Ovary (tissue), 9 donors: Measurements from ENCODE around the gene CYB5R3. TPM values are rescaled to one million over a fixed set of nuclear protein-coding genes. Genes with fewer than 3 reads are reported as not detected.

Experiments
- DNase-seq, 5 donors: peaks; one replicate each; pipeline ENCODE4 v3.0.0-alpha.2; 2019 to 2020
- H3K27ac ChIP-seq, 2 donors: fragments of 200-600 bp; one replicate each; pipeline versions ENCODE4 v1.5.1 to v1.8.0; 2019 to 2022
- H3K27me3 ChIP-seq: fragments of 200-600 bp; one replicate; pipeline ENCODE4 v1.8.0; 2022
- H3K36me3 ChIP-seq: fragments of 200-600 bp; sonication (generic); one replicate; pipeline ENCODE4 v1.5.1; 2019
- H3K4me1 ChIP-seq: one replicate; pipeline ENCODE4 v1.8.1; 2013; ENCODE audit warnings: mild to moderate bottlenecking, moderate library complexity; ENCODE audit not compliant: insufficient read depth
- H3K4me3 ChIP-seq: fragments of 200-600 bp; sonication (generic); one replicate; pipeline ENCODE4 v1.5.1; 2017
- H3K9me3 ChIP-seq, 2 donors: fragments of 200-600 bp in 1 of 2; sonication (generic) in 1 of 2; one replicate each; pipeline versions ENCODE4 v1.5.1 to v1.8.1; 2013 to 2019; ENCODE audit warnings: mild to moderate bottlenecking in 1 of 2, moderate library complexity in 1 of 2
- CTCF ChIP-seq, 3 donors: fragments of 450-650 bp in 2 of 3; fragments of 200-600 bp in 1 of 3; IDR thresholded peaks; one replicate each; pipeline versions ENCODE4 v1.5.1 to v1.8.0; 2016 to 2022; ENCODE audit warnings: antibody characterized with exemption in 3 of 3, mild to moderate bottlenecking in 1 of 3
- EP300 ChIP-seq: sonication (generic); formaldehyde crosslinking; IDR thresholded peaks from one replicate; pipeline ENCODE4 v1.6.1; 2017; ENCODE audit warnings: antibody characterized with exemption
- POLR2A ChIP-seq: fragments of 450-650 bp; IDR thresholded peaks from one replicate; pipeline ENCODE4 v1.6.1; 2017; ENCODE audit warnings: antibody characterized with exemption, mild to moderate bottlenecking, moderate library complexity
- WGBS, 3 donors: extraction: QIAGEN DNeasy Blood & Tissue Kit in 1 of 3; methylation state at CpG; one replicate each; pipeline versions ENCODE4 v1.1.5 to v1.1.7; 2013 to 2017; 5-methylcytosine and 5-hydroxymethylcytosine counted together
- intact Hi-C, 4 donors: fragments of 100-400 bp; cut with DNase I; formaldehyde crosslinking; loops; one replicate each; pipeline versions ENCODE4 v1.11.0 to v1.15.1; 2022 to 2023
- polyA plus RNA-seq, 2 donors: library from polyadenylated mRNA; stranded (reverse); fragments of 200-250 nt in 1 of 2; fragments of 350-450 nt in 1 of 2; fragmentation: Illumina TruSeq in 1 of 2; extraction: RNeasy Lipid Tissue Mini Kit (QIAGEN cat#74804) in 1 of 2; gene quantifications; one replicate each; pipeline ENCODE4 v1.2.3, GENCODE V29; 2013 to 2014
- total RNA-seq, 7 donors: library from RNA; depleted of rRNA in 2 of 7; stranded (reverse); fragments of >200 nt in 2 of 7; fragmentation: NEBNext Ultra II Directional in 3 of 7; extraction: Animal tissue kit (Norgen Biotek cat#: 25700) in 3 of 7; gene quantifications; one replicate each; pipeline versions ENCODE4 v1.1.0 to v1.2.4, GENCODE V29; 2016 to 2023
- donor health status: DM: no; HTN: no; CAD: no; lungs with moderate emphysema.
- donor health status: DM: no; HTN: no; CAD: no.
- donor health status: Bipolar disorder and iron deficiency.
- donor health status: DM: yes; HTN: yes; CAD: no.
- donor health status: DM: no; HTN: no; CAD: no.
- donor health status: DM: yes; HTN: yes; CAD: no.

The CYB5R3 gene
- total and polyA plus RNA-seq, 9 donors: 56.9 to 279 (median 228) TPM

GRCh38 chr22:42623756-42624441, 25.3 kb downstream of the CYB5R3 start:
- no peaks in the 10 kb centered on the region for H3K9me3 ChIP-seq
- no peaks in the 10 kb centered on the region for H3K27me3 ChIP-seq
- no peak overlapping the region for H3K4me3 ChIP-seq
- H3K4me1 ChIP-seq: no peaks in the 10 kb centered on the region
- no peak for DNase-seq
- intact Hi-C loops: no loop called here
- no peaks in the 10 kb centered on the region for H3K36me3 ChIP-seq
- TF ChIP-seq CTCF (IDR thresholded peaks at IDR 0.05) (no peak), EP300 (no peak), POLR2A (no peak)
- H3K27ac ChIP-seq: no peak overlapping the region
- 80 to 85% (median 81%) methylated on average over 29 of the region's 29 CpGs for WGBS, 3 donors

GRCh38 chr22:42623301-42623751, 25.9 kb downstream of the CYB5R3 start:
- Histone ChIP-seq H3K27ac (no peak overlapping the region), H3K4me1 (no peaks in the 10 kb centered on the region), H3K9me3 (no peaks in the 10 kb centered on the region), H3K27me3 (no peaks in the 10 kb centered on the region), H3K36me3 (no peaks in the 10 kb centered on the region), H3K4me3 (no peak overlapping the region)
- 79 to 83% (median 81%) methylated on average over 18 of the region's 18 CpGs for WGBS, 3 donors
- no peak for TF ChIP-seq CTCF (IDR thresholded peaks at IDR 0.05)
- no peak for TF ChIP-seq EP300
- TF ChIP-seq POLR2A: no peak
- DNase-seq: no peak
- intact Hi-C loops: no loop called here

- Histone ChIP-seq H3K36me3 (no peaks in the 10 kb centered on the region), H3K9me3 (no peaks in the 10 kb centered on the region), H3K4me1 (no peaks in the 10 kb centered on the region), H3K4me3 (no peak overlapping the region), H3K27me3 (no peaks in the 10 kb centered on the region), H3K27ac (no peak overlapping the region)
- 71 to 77% (median 76%) methylated on average over 20 of the region's 20 CpGs for WGBS, 3 donors
- intact Hi-C loops: no loop called here
- peak in 1 of 5 donors; percentile 50 for DNase-seq
- no peak for TF ChIP-seq POLR2A
- no peak for TF ChIP-seq CTCF (IDR thresholded peaks at IDR 0.05)
- no peak for TF ChIP-seq EP300
These were observed 27.0 kb downstream of the CYB5R3 start for GRCh38 chr22:42622061-42622710.

GRCh38 chr22:42621505-42622002, 27.6 kb downstream of the CYB5R3 start:
- Histone ChIP-seq H3K27me3 (no peaks in the 10 kb centered on the region), H3K4me3 (no peak overlapping the region), H3K27ac (no peak overlapping the region), H3K9me3 (no peaks in the 10 kb centered on the region), H3K4me1 (no peaks in the 10 kb centered on the region), H3K36me3 (no peaks in the 10 kb centered on the region)
- WGBS, 3 donors: 50 to 55% (median 54%) methylated on average over 11 of the region's 11 CpGs
- no peak for TF ChIP-seq POLR2A
- TF ChIP-seq EP300: no peak
- TF ChIP-seq CTCF (IDR thresholded peaks at IDR 0.05): peak; percentile 58 to 75 (median 65)
- intact Hi-C loops: no loop called here
- DNase-seq: peak; percentile 62 to 81 (median 73)
